ENCODE data around the gene FGD6. TPM values are rescaled to one million over a fixed set of nuclear protein-coding genes. Genes with fewer than 3 reads are reported as not detected.

Gene FGD6
- total and polyA plus RNA-seq, 2 experiments from 2014 or later: 12.9 to 32.4 TPM

- H3K4me2 ChIP-seq: peak overlapping the region; percentile 50; the same call in 1 of the 2 replicates
- H3K79me2 ChIP-seq (replicated peaks; ENCODE audit: insufficient read depth): peaks cover 68% of the 10 kb centered on the region
- peak overlapping the region; percentile 50 for H3K27ac ChIP-seq (ENCODE audit: low read depth)
- peaks cover 2% of the 10 kb centered on the region for H3K27me3 Mint-ChIP-seq (ENCODE audit: insufficient read depth, low read depth, poor library complexity)
- no peaks in the 10 kb centered on the region for H3K36me3 ChIP-seq (ENCODE audit: insufficient read depth)
- no peak overlapping the region for H2AFZ ChIP-seq
- H3K27ac Mint-ChIP-seq: peak overlapping the region; percentile 41
- DNase-seq (ENCODE audit: low spot score) (no peak), ATAC-seq (peak; percentile 32; the same call in 2 of the 3 replicates)
- peaks cover 11% of the 10 kb centered on the region; the same call in 2 of the 3 replicates for H3K36me3 Mint-ChIP-seq (ENCODE audit: low read depth)
- TF ChIP-seq ZNF114 (CRISPR knock-in tag; IDR thresholded peaks at IDR 0.05) (no peak), JUNB (IDR thresholded peaks at IDR 0.05; ENCODE audit: unreplicated experiment) (no peak), NANOG (IDR thresholded peaks at IDR 0.05; ENCODE audit: borderline replicate concordance) (no peak), POLR2AphosphoS5 (IDR thresholded peaks at IDR 0.05; ENCODE audit: low read depth) (no peak), EZH2 (IDR thresholded peaks at IDR 0.05; ENCODE audit: low read depth, unreplicated experiment) (no peak), STAT1 (IDR thresholded peaks at IDR 0.05; ENCODE audit: unreplicated experiment) (no peak), CREB1 (CRISPR knock-in tag; IDR thresholded peaks at IDR 0.05; ENCODE audit: low read depth) (no peak), EZH2phosphoT487 (IDR thresholded peaks at IDR 0.05; ENCODE audit: unreplicated experiment) (no peak)
- TF ChIP-seq, protein P1, sequence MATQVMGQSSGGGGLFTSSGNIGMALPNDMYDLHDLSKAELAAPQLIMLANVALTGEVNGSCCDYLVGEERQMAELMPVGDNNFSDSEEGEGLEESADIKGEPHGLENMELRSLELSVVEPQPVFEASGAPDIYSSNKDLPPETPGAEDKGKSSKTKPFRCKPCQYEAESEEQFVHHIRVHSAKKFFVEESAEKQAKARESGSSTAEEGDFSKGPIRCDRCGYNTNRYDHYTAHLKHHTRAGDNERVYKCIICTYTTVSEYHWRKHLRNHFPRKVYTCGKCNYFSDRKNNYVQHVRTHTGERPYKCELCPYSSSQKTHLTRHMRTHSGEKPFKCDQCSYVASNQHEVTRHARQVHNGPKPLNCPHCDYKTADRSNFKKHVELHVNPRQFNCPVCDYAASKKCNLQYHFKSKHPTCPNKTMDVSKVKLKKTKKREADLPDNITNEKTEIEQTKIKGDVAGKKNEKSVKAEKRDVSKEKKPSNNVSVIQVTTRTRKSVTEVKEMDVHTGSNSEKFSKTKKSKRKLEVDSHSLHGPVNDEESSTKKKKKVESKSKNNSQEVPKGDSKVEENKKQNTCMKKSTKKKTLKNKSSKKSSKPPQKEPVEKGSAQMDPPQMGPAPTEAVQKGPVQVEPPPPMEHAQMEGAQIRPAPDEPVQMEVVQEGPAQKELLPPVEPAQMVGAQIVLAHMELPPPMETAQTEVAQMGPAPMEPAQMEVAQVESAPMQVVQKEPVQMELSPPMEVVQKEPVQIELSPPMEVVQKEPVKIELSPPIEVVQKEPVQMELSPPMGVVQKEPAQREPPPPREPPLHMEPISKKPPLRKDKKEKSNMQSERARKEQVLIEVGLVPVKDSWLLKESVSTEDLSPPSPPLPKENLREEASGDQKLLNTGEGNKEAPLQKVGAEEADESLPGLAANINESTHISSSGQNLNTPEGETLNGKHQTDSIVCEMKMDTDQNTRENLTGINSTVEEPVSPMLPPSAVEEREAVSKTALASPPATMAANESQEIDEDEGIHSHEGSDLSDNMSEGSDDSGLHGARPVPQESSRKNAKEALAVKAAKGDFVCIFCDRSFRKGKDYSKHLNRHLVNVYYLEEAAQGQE (IDR thresholded peaks at IDR 0.05; ENCODE audit: unreplicated experiment): no peak
- TF ChIP-seq, protein P2, sequence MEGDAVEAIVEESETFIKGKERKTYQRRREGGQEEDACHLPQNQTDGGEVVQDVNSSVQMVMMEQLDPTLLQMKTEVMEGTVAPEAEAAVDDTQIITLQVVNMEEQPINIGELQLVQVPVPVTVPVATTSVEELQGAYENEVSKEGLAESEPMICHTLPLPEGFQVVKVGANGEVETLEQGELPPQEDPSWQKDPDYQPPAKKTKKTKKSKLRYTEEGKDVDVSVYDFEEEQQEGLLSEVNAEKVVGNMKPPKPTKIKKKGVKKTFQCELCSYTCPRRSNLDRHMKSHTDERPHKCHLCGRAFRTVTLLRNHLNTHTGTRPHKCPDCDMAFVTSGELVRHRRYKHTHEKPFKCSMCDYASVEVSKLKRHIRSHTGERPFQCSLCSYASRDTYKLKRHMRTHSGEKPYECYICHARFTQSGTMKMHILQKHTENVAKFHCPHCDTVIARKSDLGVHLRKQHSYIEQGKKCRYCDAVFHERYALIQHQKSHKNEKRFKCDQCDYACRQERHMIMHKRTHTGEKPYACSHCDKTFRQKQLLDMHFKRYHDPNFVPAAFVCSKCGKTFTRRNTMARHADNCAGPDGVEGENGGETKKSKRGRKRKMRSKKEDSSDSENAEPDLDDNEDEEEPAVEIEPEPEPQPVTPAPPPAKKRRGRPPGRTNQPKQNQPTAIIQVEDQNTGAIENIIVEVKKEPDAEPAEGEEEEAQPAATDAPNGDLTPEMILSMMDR (conservative IDR thresholded peaks at IDR 0.05; ENCODE audit: low read depth in 2 of 2): no peak
- H3K27me3 ChIP-seq (ENCODE audit: insufficient read depth): no peaks in the 10 kb centered on the region
- H3K9me3 Mint-ChIP-seq: no peaks in the 10 kb centered on the region
- H3K4me3 Mint-ChIP-seq: no peak overlapping the region
- peaks cover 20% of the 10 kb centered on the region for H3K4me1 ChIP-seq (ENCODE audit: insufficient read depth)
- H3K9me2 ChIP-seq (ENCODE audit: insufficient read depth): no peaks in the 10 kb centered on the region
- no peaks in the 10 kb centered on the region for H3F3A ChIP-seq (replicated peaks; ENCODE audit: low read depth)
- peaks cover 25% of the 10 kb centered on the region for H3K4me1 Mint-ChIP-seq
- H4K20me1 ChIP-seq (replicated peaks; ENCODE audit: insufficient read depth): no peaks in the 10 kb centered on the region
- H3K4me3 ChIP-seq: no peak overlapping the region
Observed at GRCh38 chr12:95187865-95188415, 29.3 kb downstream of the FGD6 start.

GRCh38 chr12:95185854-95186253 is 31.4 kb downstream of the FGD6 start:
- H4K20me1 ChIP-seq (replicated peaks; ENCODE audit: insufficient read depth): peaks cover 4% of the 10 kb centered on the region; the same call in 1 of the 2 replicates
- H3K36me3 Mint-ChIP-seq (ENCODE audit: low read depth): peaks cover 11% of the 10 kb centered on the region; the same call in 2 of the 3 replicates
- ATAC-seq (no peak), DNase-seq (ENCODE audit: low spot score) (no peak)
- peaks cover 2% of the 10 kb centered on the region for H3K27me3 Mint-ChIP-seq (ENCODE audit: insufficient read depth, low read depth, poor library complexity)
- no peak overlapping the region for H3K27ac Mint-ChIP-seq
- peaks cover 27% of the 10 kb centered on the region for H3K4me1 Mint-ChIP-seq
- H3K27ac ChIP-seq (ENCODE audit: low read depth): no peak overlapping the region
- no peak overlapping the region for H3K4me2 ChIP-seq
- no peaks in the 10 kb centered on the region for H3K9me2 ChIP-seq (ENCODE audit: insufficient read depth)
- H3K9me3 Mint-ChIP-seq: no peaks in the 10 kb centered on the region
- H3K4me1 ChIP-seq (ENCODE audit: insufficient read depth): peaks cover 20% of the 10 kb centered on the region
- H3K36me3 ChIP-seq (ENCODE audit: insufficient read depth): no peaks in the 10 kb centered on the region
- no peak overlapping the region for H3K4me3 Mint-ChIP-seq
- peaks cover 67% of the 10 kb centered on the region for H3K79me2 ChIP-seq (replicated peaks; ENCODE audit: insufficient read depth)
- H3F3A ChIP-seq (replicated peaks; ENCODE audit: low read depth): no peaks in the 10 kb centered on the region
- H2AFZ ChIP-seq: no peak overlapping the region
- H3K27me3 ChIP-seq (ENCODE audit: insufficient read depth): no peaks in the 10 kb centered on the region
- no peak overlapping the region for H3K4me3 ChIP-seq
- no peak for TF ChIP-seq ZNF462 (CRISPR knock-in tag; IDR thresholded peaks at IDR 0.05)
